Skin of body (tissue), 2 donors: ENCODE data around the gene NME7. TPM values are rescaled to one million over a fixed set of nuclear protein-coding genes. Genes with fewer than 3 reads are reported as not detected.
"Not testable (repeated sequence)": the region's sequence is repeated elsewhere in the genome, so short reads cannot be mapped to it uniquely, and the experiment has no call there.

Experiments
- DNase-seq: peaks from one replicate; lab custom pipeline; 2025; lab: John Stamatoyannopoulos, UW
- total RNA-seq: library from RNA; depleted of rRNA; stranded (reverse); fragments of >200 nt; gene quantifications from one replicate; pipeline ENCODE4 v1.2.3, GENCODE V29; 2014

The NME7 gene
- total RNA-seq, 1 donor from 2014 or later: 12.8 TPM

GRCh38 chr1:169345511-169345910, 22.1 kb downstream of the NME7 start:
- no peak for DNase-seq

DNA sequence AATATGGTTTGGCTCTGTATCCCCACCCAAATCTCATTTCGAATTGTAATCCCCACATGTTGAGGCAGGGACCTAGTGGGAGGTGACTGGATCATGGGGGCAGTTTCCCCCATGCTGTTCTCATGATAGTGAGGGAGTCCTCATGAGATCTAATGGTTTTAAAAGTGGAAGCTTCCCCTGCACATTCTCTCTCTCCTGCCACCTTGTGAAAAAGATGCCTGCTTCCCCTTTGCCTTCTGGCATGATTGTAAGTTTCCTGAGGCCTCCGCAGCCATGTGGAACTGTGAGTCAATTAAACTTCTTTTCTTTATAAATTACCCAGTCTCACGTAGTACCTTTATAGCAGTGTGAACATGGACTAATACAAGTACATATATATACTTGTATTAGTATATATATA, 25.5 kb downstream of the NME7 start:
- not testable (repeated sequence) for DNase-seq

DNA sequence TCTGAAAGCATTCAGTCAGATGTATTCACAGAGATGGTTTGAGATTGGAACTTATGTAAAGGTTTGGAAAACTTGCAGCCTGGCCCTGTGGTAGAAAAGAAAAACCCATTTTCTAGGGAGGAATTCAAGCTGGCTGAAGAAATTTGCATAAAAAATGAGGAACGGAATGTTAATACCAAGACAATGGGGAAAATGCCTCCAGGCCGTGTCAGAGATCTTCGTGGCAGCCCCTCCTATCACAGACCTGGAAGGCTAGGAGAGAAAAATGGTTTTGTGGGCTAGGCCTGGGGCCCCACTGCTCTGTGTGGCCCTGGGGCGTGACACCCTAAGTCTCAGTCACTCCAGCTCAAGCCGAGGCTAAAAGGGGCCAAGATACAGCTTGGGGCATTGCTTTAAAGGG, 26.7 kb downstream of the NME7 start:
- no peak for DNase-seq

- no peak for DNase-seq
Measured at GRCh38 chr1:169339773-169340172, 27.8 kb downstream of the NME7 start.

GRCh38 chr1:169338617-169339016, 29.0 kb downstream of the NME7 start:
- no peak for DNase-seq

GRCh38 chr1:169336947-169337715, 30.5 kb downstream of the NME7 start:
- not testable (repeated sequence) for DNase-seq

- DNase-seq: not testable (repeated sequence)
Measured at GRCh38 chr1:169334727-169335126, 32.9 kb downstream of the NME7 start.

DNA sequence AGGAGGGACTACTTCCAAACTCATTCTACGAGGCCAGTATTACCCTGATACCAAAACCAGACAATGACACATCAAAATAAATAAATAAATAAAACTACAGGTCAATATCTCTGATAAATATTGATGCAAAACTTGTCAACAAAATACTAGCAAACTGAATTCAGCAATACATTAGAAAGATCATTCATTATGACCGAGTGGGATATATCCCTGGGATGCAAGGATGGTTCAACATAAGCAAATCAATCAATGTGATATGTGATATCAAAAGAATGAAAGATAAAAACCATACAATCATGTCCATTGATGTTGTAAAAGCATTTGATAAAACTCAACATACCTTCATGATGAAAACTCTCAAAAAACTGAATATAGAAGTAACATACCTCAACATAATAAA, 36.7 kb downstream of the NME7 start:
- no peak for DNase-seq

GRCh38 chr1:169329383-169329782, 38.2 kb downstream of the NME7 start:
- DNase-seq: no peak

- no peak for DNase-seq
Measured at GRCh38 chr1:169327875-169328274, 39.7 kb downstream of the NME7 start.

DNA sequence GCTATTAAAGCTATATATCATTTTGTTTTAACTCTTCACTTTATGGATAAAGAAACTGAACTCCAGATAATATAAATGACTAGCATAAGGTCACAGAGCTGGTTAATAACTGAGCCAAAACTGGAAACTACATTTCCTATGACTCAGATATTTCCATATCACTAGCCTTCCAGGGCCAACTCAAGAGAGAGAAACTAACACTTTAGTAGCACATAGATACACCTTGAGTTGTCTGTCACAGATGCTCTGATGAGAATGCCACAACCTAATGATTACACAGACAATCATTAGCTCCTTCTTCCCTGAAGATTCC, 40.7 kb downstream of the NME7 start:
- DNase-seq: no peak

DNA sequence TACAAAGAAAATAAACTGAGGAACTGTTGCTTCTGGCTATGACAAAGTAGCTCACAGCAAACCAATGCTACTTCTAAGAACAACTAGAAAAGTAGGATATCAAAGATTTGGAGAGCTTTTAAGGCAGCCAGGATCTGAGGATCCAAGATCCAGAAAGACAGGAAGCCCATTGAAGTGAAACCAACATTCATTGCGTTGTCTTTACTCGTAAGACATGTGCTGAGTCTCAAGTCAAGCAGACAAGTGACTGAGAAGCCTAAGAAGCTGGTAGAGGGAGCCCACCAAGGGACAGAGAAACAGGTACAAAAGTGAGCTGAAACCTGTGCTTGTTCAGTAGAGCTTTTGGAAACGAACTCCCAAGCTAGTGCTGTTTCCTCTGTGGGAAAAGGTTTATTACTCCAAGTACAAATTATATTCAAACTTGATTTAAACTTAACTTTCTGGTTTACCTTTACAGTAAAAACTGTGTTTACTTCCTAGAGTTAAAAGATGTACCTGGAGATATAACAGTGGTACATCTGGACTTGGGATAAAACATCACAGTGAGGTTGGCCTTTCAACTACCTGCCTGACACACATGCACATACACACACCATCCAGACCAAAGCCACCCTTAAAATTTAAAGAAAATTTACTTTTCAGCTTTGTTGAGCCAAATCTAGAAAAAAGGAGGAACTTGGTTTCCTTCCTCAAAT, 41.2 kb downstream of the NME7 start:
- DNase-seq: no peak

DNA sequence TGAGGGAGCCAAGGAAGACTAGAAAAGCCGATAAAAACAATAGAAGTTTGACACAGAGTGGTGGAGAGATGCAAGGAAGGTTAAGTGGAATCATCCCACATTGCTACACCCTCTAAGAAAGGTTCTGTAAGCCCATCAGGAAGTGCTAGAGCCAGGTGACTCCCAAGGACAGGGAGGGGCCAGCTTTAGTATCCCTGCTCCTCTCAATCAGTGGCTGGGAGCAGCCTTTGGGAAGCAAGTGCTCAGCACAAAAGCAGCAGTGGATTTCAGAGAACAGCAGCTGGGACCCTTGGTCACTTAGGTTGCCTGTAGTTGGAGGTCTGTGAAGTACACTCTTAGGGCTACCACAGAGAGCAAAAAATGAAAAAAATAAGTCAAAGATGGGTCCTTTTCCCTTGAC, 42.5 kb downstream of the NME7 start:
- DNase-seq: no peak

DNA sequence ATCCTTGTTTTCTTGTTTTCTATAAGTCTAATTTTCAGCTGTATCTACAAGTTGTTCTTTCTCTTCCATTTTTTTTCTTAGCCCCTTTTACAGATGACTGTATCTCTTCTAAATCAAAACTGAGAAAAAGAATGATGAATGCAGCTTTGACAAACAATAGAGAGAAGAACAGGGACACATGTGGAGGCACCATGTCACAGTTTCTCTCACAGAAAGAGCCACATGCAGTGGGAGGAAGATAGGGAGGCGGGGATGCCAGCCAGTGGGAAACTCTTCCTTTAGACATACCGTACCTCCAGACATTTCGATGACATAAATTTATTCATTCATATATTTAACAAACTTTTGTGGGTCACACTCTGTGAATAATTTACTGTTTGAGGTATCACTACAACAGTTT, 45.5 kb downstream of the NME7 start:
- no peak for DNase-seq

DNA sequence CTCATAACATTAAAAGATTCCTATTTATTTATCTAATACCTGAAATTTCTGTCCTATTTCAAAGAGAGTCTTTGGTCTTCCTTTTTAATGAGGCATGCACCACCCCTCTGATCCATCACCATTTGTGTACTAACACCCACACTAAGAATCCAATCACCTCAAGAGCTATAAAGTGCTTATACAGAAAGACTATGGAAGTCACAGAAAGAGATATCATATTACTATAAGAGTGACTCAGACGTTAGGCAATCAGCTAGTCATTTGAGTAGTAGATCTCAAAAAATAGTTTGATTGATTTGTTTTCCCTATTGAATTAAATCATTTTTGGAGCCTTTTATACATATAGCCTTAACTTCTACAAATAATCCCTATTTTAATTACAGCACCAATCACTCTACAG, 46.1 kb downstream of the NME7 start:
- DNase-seq: no peak

DNA sequence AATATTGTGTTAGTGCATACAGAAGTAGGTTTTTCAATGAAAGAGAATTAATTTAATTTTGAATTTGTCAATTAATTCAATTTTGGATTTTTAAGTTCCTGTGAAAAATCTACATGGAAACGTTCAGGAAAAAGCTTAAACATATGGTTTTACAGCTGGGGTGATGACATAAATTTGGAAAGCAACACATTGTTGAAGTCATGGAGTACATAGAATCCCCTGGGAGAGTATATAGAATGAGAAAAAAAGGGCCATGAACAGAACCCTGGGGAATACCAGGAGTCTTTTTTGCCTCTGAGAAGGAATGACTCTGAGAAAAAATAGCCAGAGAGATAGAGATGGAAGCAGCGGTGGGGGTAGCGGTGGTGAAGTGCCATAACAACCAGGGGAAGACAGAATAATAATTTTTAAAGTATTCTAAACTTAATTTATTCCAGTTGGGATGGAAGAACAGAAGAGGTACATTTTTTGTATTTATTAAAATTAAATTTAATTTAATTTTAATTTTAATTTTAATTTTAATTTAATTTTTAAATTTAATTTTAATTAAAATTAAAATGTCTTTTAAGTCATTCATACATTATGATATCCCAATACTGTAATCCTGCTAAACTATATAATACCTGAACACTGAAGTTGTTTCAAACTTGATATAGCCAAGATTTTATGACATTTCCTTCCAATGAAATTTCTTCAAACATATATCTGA, 48.9 kb downstream of the NME7 start:
- DNase-seq: peak; percentile 38

- DNase-seq: no peak
Measured at GRCh38 chr1:169316556-169316955, 51.0 kb downstream of the NME7 start.

GRCh38 chr1:169312084-169312954, 55.3 kb downstream of the NME7 start:
- no peak for DNase-seq

- no peak for DNase-seq
Measured at GRCh38 chr1:169309178-169310166, 58.1 kb downstream of the NME7 start.

GRCh38 chr1:169308313-169309039, 59.1 kb downstream of the NME7 start:
- no peak for DNase-seq
